Measurements from ENCODE around the gene BEGAIN. TPM values are rescaled to one million over a fixed set of nuclear protein-coding genes. Genes with fewer than 3 reads are reported as not detected.
A peak's percentile ranks its signal among the peaks of the same experiment; 100 is the strongest.

The BEGAIN gene
- total RNA-seq, 2 donors from 2014 or later, result 0.91 to 1.3 TPM

- no peak overlapping the region for H3K27ac Mint-ChIP-seq
- peaks cover 29% of the 10 kb centered on the region for H3K27me3 Mint-ChIP-seq (ENCODE audit: insufficient read depth)
- DNase-seq, result peak; percentile 26
- Histone ChIP-seq H3K36me3 (ENCODE audit: control insufficient read depth, insufficient read depth, low read length) (no peaks in the 10 kb centered on the region), H3K4me3 (ENCODE audit: low read length) (no peak overlapping the region), H3K27me3 (ENCODE audit: control insufficient read depth, insufficient read depth, low read length, poor library complexity, severe bottlenecking) (peaks cover 31% of the 10 kb centered on the region), H3K27ac (ENCODE audit: low read depth, low read length) (no peak overlapping the region), H3K9me3 (ENCODE audit: control insufficient read depth, low read length) (peaks cover 9% of the 10 kb centered on the region), H3K4me1 (ENCODE audit: control insufficient read depth, insufficient read depth, low read length) (no peaks in the 10 kb centered on the region), H3K9ac (ENCODE audit: extremely low read depth, low read length, poor library complexity, severe bottlenecking) (no peak overlapping the region)
- no peaks in the 10 kb centered on the region for H3K9me3 Mint-ChIP-seq
- H3K4me3 Mint-ChIP-seq, result no peak overlapping the region
- WGBS, 2 experiments (ENCODE audit: insufficient coverage in 1 of 2, insufficient read length in 1 of 2), result 89 to 97% methylated on average over 10 to 13 of the region's 13 CpGs
- no peaks in the 10 kb centered on the region for H3K4me1 Mint-ChIP-seq
- no peaks in the 10 kb centered on the region for H3K36me3 Mint-ChIP-seq (ENCODE audit: low read depth)
- TF ChIP-seq, protein P1, sequence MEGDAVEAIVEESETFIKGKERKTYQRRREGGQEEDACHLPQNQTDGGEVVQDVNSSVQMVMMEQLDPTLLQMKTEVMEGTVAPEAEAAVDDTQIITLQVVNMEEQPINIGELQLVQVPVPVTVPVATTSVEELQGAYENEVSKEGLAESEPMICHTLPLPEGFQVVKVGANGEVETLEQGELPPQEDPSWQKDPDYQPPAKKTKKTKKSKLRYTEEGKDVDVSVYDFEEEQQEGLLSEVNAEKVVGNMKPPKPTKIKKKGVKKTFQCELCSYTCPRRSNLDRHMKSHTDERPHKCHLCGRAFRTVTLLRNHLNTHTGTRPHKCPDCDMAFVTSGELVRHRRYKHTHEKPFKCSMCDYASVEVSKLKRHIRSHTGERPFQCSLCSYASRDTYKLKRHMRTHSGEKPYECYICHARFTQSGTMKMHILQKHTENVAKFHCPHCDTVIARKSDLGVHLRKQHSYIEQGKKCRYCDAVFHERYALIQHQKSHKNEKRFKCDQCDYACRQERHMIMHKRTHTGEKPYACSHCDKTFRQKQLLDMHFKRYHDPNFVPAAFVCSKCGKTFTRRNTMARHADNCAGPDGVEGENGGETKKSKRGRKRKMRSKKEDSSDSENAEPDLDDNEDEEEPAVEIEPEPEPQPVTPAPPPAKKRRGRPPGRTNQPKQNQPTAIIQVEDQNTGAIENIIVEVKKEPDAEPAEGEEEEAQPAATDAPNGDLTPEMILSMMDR (conservative IDR thresholded peaks at IDR 0.05), result no peak
Measured at GRCh38 chr14:100604121-100604501, 16.9 kb upstream of the BEGAIN start.

GRCh38 chr14:100603341-100604120, 16.3 kb upstream of the BEGAIN start:
- Histone ChIP-seq H3K27me3 (ENCODE audit: control insufficient read depth, insufficient read depth, low read length, poor library complexity, severe bottlenecking) (peaks cover 37% of the 10 kb centered on the region), H3K9ac (ENCODE audit: extremely low read depth, low read length, poor library complexity, severe bottlenecking) (no peak overlapping the region), H3K9me3 (ENCODE audit: control insufficient read depth, low read length) (peaks cover 9% of the 10 kb centered on the region), H3K27ac (ENCODE audit: low read depth, low read length) (no peak overlapping the region), H3K36me3 (ENCODE audit: control insufficient read depth, insufficient read depth, low read length) (no peaks in the 10 kb centered on the region), H3K4me3 (ENCODE audit: low read length) (no peak overlapping the region), H3K4me1 (ENCODE audit: control insufficient read depth, insufficient read depth, low read length) (no peaks in the 10 kb centered on the region)
- peaks cover 32% of the 10 kb centered on the region for H3K27me3 Mint-ChIP-seq (ENCODE audit: insufficient read depth)
- H3K9me3 Mint-ChIP-seq, result no peaks in the 10 kb centered on the region
- H3K4me3 Mint-ChIP-seq, result no peak overlapping the region
- H3K36me3 Mint-ChIP-seq (ENCODE audit: low read depth), result no peaks in the 10 kb centered on the region
- TF ChIP-seq, protein P1 (conservative IDR thresholded peaks at IDR 0.05), result no peak
- DNase-seq, result peak; percentile 47
- no peak overlapping the region for H3K27ac Mint-ChIP-seq
- WGBS, 2 experiments (ENCODE audit: insufficient coverage in 1 of 2, insufficient read length in 1 of 2), result 87 to 88% methylated on average over 9 to 18 of the region's 18 CpGs
- H3K4me1 Mint-ChIP-seq, result no peaks in the 10 kb centered on the region

GRCh38 chr14:100602621-100603230, 15.5 kb upstream of the BEGAIN start:
- H3K4me3 Mint-ChIP-seq, result no peak overlapping the region
- WGBS, 2 experiments (ENCODE audit: insufficient coverage in 1 of 2, insufficient read length in 1 of 2), result 81 to 92% methylated on average over 3 to 7 of the region's 7 CpGs
- H3K9me3 Mint-ChIP-seq, result no peaks in the 10 kb centered on the region
- H3K27me3 Mint-ChIP-seq (ENCODE audit: insufficient read depth), result peaks cover 38% of the 10 kb centered on the region
- TF ChIP-seq, protein P1 (conservative IDR thresholded peaks at IDR 0.05), result no peak
- DNase-seq, result no peak
- no peak overlapping the region for H3K27ac Mint-ChIP-seq
- Histone ChIP-seq H3K4me1 (ENCODE audit: control insufficient read depth, insufficient read depth, low read length) (no peaks in the 10 kb centered on the region), H3K36me3 (ENCODE audit: control insufficient read depth, insufficient read depth, low read length) (no peaks in the 10 kb centered on the region), H3K4me3 (ENCODE audit: low read length) (no peak overlapping the region), H3K27me3 (ENCODE audit: control insufficient read depth, insufficient read depth, low read length, poor library complexity, severe bottlenecking) (peaks cover 45% of the 10 kb centered on the region), H3K9ac (ENCODE audit: extremely low read depth, low read length, poor library complexity, severe bottlenecking) (no peak overlapping the region), H3K27ac (ENCODE audit: low read depth, low read length) (no peak overlapping the region), H3K9me3 (ENCODE audit: control insufficient read depth, low read length) (peaks cover 9% of the 10 kb centered on the region)
- H3K4me1 Mint-ChIP-seq, result no peaks in the 10 kb centered on the region
- H3K36me3 Mint-ChIP-seq (ENCODE audit: low read depth), result no peaks in the 10 kb centered on the region
